ENCODE measurements around the gene UBE2S. TPM values are rescaled to one million over a fixed set of nuclear protein-coding genes. Genes with fewer than 3 reads are reported as not detected.
"Not testable (repeated sequence)": the region's sequence is repeated elsewhere in the genome, so short reads cannot be mapped to it uniquely, and the experiment has no call there.

Gene UBE2S
- total RNA-seq, 6 experiments from 2014 or later = 181 to 356 (median 309) TPM

- peak; percentile 7 for DNase-seq
- Mint-ChIP-seq H3K27me3 (ENCODE audit: insufficient read depth) (peaks cover 16% of the 10 kb centered on the region), H3K4me3 (no peak overlapping the region), H3K27ac (no peak overlapping the region), H3K36me3 (ENCODE audit: low read depth) (no peaks in the 10 kb centered on the region), H3K9me3 (peaks cover 6% of the 10 kb centered on the region; the same call in 1 of the 2 replicates), H3K4me1 (ENCODE audit: low read depth) (no peaks in the 10 kb centered on the region)
- no peak for TF ChIP-seq CTCF (IDR thresholded peaks at IDR 0.05)
Measured at GRCh38 chr19:55432241-55432959, 24.8 kb upstream of the UBE2S start.

- H3K9me3 Mint-ChIP-seq = peaks cover 6% of the 10 kb centered on the region; the same call in 1 of the 2 replicates
- TF ChIP-seq CTCF (IDR thresholded peaks at IDR 0.05) = no peak
- H3K36me3 Mint-ChIP-seq (ENCODE audit: low read depth) = no peaks in the 10 kb centered on the region
- H3K27me3 Mint-ChIP-seq (ENCODE audit: insufficient read depth) = peaks cover 19% of the 10 kb centered on the region
- H3K4me3 Mint-ChIP-seq = no peak overlapping the region
- no peaks in the 10 kb centered on the region for H3K4me1 Mint-ChIP-seq (ENCODE audit: low read depth)
- DNase-seq = no peak
- H3K27ac Mint-ChIP-seq = no peak overlapping the region
Measured at GRCh38 chr19:55431183-55431582, 23.6 kb upstream of the UBE2S start.

GRCh38 chr19:55426042-55426441 is 18.5 kb upstream of the UBE2S start:
- no peaks in the 10 kb centered on the region for H3K4me1 Mint-ChIP-seq (ENCODE audit: low read depth)
- H3K27me3 Mint-ChIP-seq (ENCODE audit: insufficient read depth) = peaks cover 40% of the 10 kb centered on the region
- no peaks in the 10 kb centered on the region for H3K9me3 Mint-ChIP-seq
- no peaks in the 10 kb centered on the region for H3K36me3 Mint-ChIP-seq (ENCODE audit: low read depth)
- no peak overlapping the region for H3K27ac Mint-ChIP-seq
- DNase-seq = no peak
- no peak overlapping the region for H3K4me3 Mint-ChIP-seq
- no peak for TF ChIP-seq CTCF (IDR thresholded peaks at IDR 0.05)

- H3K4me3 Mint-ChIP-seq = no peak overlapping the region
- no peak overlapping the region for H3K27ac Mint-ChIP-seq
- H3K9me3 Mint-ChIP-seq = no peaks in the 10 kb centered on the region
- TF ChIP-seq CTCF (IDR thresholded peaks at IDR 0.05) = no peak
- peaks cover 37% of the 10 kb centered on the region for H3K27me3 Mint-ChIP-seq (ENCODE audit: insufficient read depth)
- no peak for DNase-seq
- no peaks in the 10 kb centered on the region for H3K36me3 Mint-ChIP-seq (ENCODE audit: low read depth)
- H3K4me1 Mint-ChIP-seq (ENCODE audit: low read depth) = no peaks in the 10 kb centered on the region
Measured at GRCh38 chr19:55424518-55424917, 16.9 kb upstream of the UBE2S start.

- H3K36me3 Mint-ChIP-seq (ENCODE audit: low read depth) = no peaks in the 10 kb centered on the region
- no peak for DNase-seq
- peaks cover 35% of the 10 kb centered on the region for H3K27me3 Mint-ChIP-seq (ENCODE audit: insufficient read depth)
- no peak overlapping the region for H3K27ac Mint-ChIP-seq
- H3K4me1 Mint-ChIP-seq (ENCODE audit: low read depth) = peaks cover 2% of the 10 kb centered on the region
- TF ChIP-seq CTCF (IDR thresholded peaks at IDR 0.05) = no peak
- no peak overlapping the region for H3K4me3 Mint-ChIP-seq
- no peaks in the 10 kb centered on the region for H3K9me3 Mint-ChIP-seq
Measured at GRCh38 chr19:55423225-55424005, 15.8 kb upstream of the UBE2S start.

GRCh38 chr19:55421281-55421680 is 13.7 kb upstream of the UBE2S start:
- H3K27ac Mint-ChIP-seq; H3K9me3 Mint-ChIP-seq; H3K4me3 Mint-ChIP-seq; H3K4me1 Mint-ChIP-seq (ENCODE audit: low read depth); H3K36me3 Mint-ChIP-seq (ENCODE audit: low read depth); DNase-seq: not testable (repeated sequence)
- H3K27me3 Mint-ChIP-seq (ENCODE audit: insufficient read depth) = peaks cover 25% of the 10 kb centered on the region
